Gastrocnemius medialis (tissue), 4 donors: ENCODE data around the gene NPAS3. TPM values are rescaled to one million over a fixed set of nuclear protein-coding genes. Genes with fewer than 3 reads are reported as not detected.
A peak's percentile ranks its signal among the peaks of the same experiment; 100 is the strongest.

Source experiments
- ATAC-seq, 2 donors: fragments of 150-250 bp; one replicate each; pipeline ENCODE4 v1.9.1; 2016
- DNase-seq, 2 donors: peaks; one replicate each; pipeline ENCODE4 v3.0.0-alpha.2; 2019
- H3K27ac ChIP-seq, 4 donors: fragments of 200-600 bp; sonication (generic); 1 replicate in 1 of 4; 2 replicates in 3 of 4; pipeline ENCODE4 v1.5.1; 2016 to 2018; ENCODE audit warnings: mild to moderate bottlenecking in 2 of 4, moderate library complexity in 1 of 4
- H3K27me3 ChIP-seq, 3 donors: fragments of 200-600 bp; sonication (generic) in 2 of 3; 1 replicate in 1 of 3; 2 replicates in 2 of 3; pipeline versions ENCODE4 v1.5.1 to v1.6.0; 2016 to 2019; ENCODE audit warnings: mild to moderate bottlenecking in 1 of 3, moderate library complexity in 1 of 3
- H3K36me3 ChIP-seq, 2 donors: fragments of 200-600 bp; sonication (generic) in 1 of 2; one replicate each; pipeline ENCODE4 v1.5.1; 2017 to 2018
- H3K4me1 ChIP-seq, 2 donors: fragments of 200-600 bp; sonication (generic) in 1 of 2; one replicate each; pipeline ENCODE4 v1.5.1; 2016 to 2017; ENCODE audit warnings: mild to moderate bottlenecking in 2 of 2
- H3K4me3 ChIP-seq, 4 donors: fragments of 200-600 bp; sonication (generic) in 3 of 4; 1 replicate in 1 of 4; 2 replicates in 3 of 4; pipeline ENCODE4 v1.5.1; 2016 to 2019; ENCODE audit warnings: mild to moderate bottlenecking in 2 of 4
- H3K9me3 ChIP-seq, 3 donors: fragments of 200-600 bp; sonication (generic) in 2 of 3; 1 replicate in 1 of 3; 2 replicates in 2 of 3; pipeline ENCODE4 v1.5.1; 2016 to 2019
- POLR2A ChIP-seq, 2 donors: fragments of 450-650 bp; IDR thresholded peaks; one replicate each; pipeline ENCODE4 v1.6.1; 2017; ENCODE audit warnings: antibody characterized with exemption in 2 of 2, mild to moderate bottlenecking in 2 of 2, moderate library complexity in 2 of 2
- in situ Hi-C, 4 donors: fragments of 200-750 bp; cut with MboI; loops; one replicate each; pipeline versions ENCODE4 v1.15.0 to v1.8.0; 2017; ENCODE audit warnings: low sequenced_read_pairs in 4 of 4
- intact Hi-C: fragments of 100-400 bp; cut with DNase I; formaldehyde crosslinking; loops from one replicate; pipeline ENCODE4 v1.15.1; 2023; ENCODE audit warnings: low total_unique reads
- total RNA-seq, 4 donors: library from RNA; depleted of rRNA; stranded (reverse); fragments of >200 nt; gene quantifications; one replicate each; pipeline versions ENCODE4 v1.1.0 to v1.2.3, GENCODE V29; 2016
- TF ChIP-seq, protein P1 (sequence below), 5 experiments: fragments of 450-650 bp in 3 of 5; fragments of 200-600 bp in 2 of 5; sonication (generic) in 2 of 5; IDR thresholded peaks in 4 of 5; conservative IDR thresholded peaks in 1 of 5; 1 replicate in 4 of 5; 2 replicates in 1 of 5; pipeline ENCODE4 v1.5.1; 2016 to 2019; ENCODE audit warnings: antibody characterized with exemption in 5 of 5, mild to moderate bottlenecking in 3 of 5, moderate library complexity in 3 of 5

Gene NPAS3
- total RNA-seq, 4 donors from 2014 or later, result 0.82 to 1.00 TPM; not detected in 2

GRCh38 chr14:33432407-33433023, 493.8 kb downstream of the NPAS3 start:
- no peaks in the 10 kb centered on the region for H3K9me3 ChIP-seq
- H3K36me3 ChIP-seq, result no peaks in the 10 kb centered on the region
- no peak for DNase-seq
- H3K27ac ChIP-seq, result no peak overlapping the region
- TF ChIP-seq, protein P1, sequence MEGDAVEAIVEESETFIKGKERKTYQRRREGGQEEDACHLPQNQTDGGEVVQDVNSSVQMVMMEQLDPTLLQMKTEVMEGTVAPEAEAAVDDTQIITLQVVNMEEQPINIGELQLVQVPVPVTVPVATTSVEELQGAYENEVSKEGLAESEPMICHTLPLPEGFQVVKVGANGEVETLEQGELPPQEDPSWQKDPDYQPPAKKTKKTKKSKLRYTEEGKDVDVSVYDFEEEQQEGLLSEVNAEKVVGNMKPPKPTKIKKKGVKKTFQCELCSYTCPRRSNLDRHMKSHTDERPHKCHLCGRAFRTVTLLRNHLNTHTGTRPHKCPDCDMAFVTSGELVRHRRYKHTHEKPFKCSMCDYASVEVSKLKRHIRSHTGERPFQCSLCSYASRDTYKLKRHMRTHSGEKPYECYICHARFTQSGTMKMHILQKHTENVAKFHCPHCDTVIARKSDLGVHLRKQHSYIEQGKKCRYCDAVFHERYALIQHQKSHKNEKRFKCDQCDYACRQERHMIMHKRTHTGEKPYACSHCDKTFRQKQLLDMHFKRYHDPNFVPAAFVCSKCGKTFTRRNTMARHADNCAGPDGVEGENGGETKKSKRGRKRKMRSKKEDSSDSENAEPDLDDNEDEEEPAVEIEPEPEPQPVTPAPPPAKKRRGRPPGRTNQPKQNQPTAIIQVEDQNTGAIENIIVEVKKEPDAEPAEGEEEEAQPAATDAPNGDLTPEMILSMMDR (IDR thresholded peaks at IDR 0.05 in 4 of 5, conservative IDR thresholded peaks at IDR 0.05 in 1 of 5), result peak in 1 of 5 experiments; percentile 20
- no peak for TF ChIP-seq POLR2A (IDR thresholded peaks at IDR 0.05)
- in situ Hi-C loops, result loop anchor here in 1 of 4 donors (25.0 kb wide), 1 partner anchor 845 kb away; no protein-coding TSS in a partner anchor
- H3K27me3 ChIP-seq, result no peaks in the 10 kb centered on the region
- no peak for ATAC-seq
- no peak overlapping the region for H3K4me3 ChIP-seq
- H3K4me1 ChIP-seq, result no peaks in the 10 kb centered on the region
- intact Hi-C loops, result no loop called here

- no peak for ATAC-seq
- intact Hi-C loops (no loop called here), in situ Hi-C loops (loop anchor here in 1 of 4 donors (25.0 kb wide), 1 partner anchor 846 kb away; no protein-coding TSS in a partner anchor)
- no peaks in the 10 kb centered on the region for H3K36me3 ChIP-seq
- H3K4me3 ChIP-seq, result no peak overlapping the region
- H3K9me3 ChIP-seq, result no peaks in the 10 kb centered on the region
- TF ChIP-seq, protein P1 (IDR thresholded peaks at IDR 0.05 in 4 of 5, conservative IDR thresholded peaks at IDR 0.05 in 1 of 5), result no peak
- TF ChIP-seq POLR2A (IDR thresholded peaks at IDR 0.05), result no peak
- no peak for DNase-seq
- H3K4me1 ChIP-seq, result no peaks in the 10 kb centered on the region
- H3K27me3 ChIP-seq, result no peaks in the 10 kb centered on the region
- no peak overlapping the region for H3K27ac ChIP-seq
Measured at GRCh38 chr14:33433396-33433795, 494.7 kb downstream of the NPAS3 start.

DNA sequence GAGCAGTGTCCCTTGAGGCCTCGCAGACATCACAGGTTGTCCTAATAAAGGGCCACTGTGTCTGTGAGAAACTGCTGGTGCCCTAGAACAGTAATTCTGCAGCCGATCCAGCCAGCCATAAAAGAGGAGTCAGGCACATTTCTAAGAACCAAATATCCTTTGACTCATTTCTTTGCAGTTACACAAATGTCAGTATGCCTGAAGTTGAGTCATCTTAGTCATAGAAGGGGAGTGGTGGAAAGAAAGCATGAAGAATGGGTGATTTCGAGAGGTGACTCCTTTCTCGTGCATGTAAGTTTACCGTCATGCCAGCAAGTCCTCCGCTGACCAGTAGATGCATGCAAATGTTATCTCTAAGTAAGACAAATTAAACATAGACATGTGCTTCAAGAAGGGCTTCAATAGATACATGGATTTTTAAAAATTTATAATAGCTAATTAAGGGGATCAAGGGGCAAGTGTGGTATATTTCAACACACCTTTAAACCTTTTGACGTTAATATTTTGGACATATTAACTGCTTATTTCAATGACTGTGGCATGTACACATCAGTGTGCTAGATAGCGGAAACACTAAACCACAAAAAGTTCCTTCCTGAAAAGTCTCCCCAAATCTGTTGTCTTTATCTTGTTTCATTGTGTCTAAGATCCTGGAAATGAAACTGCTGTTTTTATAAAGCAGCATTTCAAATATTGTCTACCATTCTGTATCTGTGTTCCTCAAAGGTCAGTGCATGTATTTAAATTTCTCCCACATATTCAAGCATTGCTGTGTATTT, 497.4 kb downstream of the NPAS3 start:
- no peak overlapping the region for H3K4me3 ChIP-seq
- TF ChIP-seq POLR2A (IDR thresholded peaks at IDR 0.05), result no peak
- TF ChIP-seq, protein P1 (IDR thresholded peaks at IDR 0.05 in 4 of 5, conservative IDR thresholded peaks at IDR 0.05 in 1 of 5), result no peak
- no peaks in the 10 kb centered on the region for H3K9me3 ChIP-seq
- no peaks in the 10 kb centered on the region for H3K27me3 ChIP-seq
- DNase-seq, result no peak
- H3K27ac ChIP-seq, result no peak overlapping the region
- in situ Hi-C loops, result loop anchor here in 1 of 4 donors (25.0 kb wide), 1 partner anchor 849 kb away; no protein-coding TSS in a partner anchor
- no peaks in the 10 kb centered on the region for H3K4me1 ChIP-seq
- no peak for ATAC-seq
- H3K36me3 ChIP-seq, result no peaks in the 10 kb centered on the region
- intact Hi-C loops, result no loop called here

DNA sequence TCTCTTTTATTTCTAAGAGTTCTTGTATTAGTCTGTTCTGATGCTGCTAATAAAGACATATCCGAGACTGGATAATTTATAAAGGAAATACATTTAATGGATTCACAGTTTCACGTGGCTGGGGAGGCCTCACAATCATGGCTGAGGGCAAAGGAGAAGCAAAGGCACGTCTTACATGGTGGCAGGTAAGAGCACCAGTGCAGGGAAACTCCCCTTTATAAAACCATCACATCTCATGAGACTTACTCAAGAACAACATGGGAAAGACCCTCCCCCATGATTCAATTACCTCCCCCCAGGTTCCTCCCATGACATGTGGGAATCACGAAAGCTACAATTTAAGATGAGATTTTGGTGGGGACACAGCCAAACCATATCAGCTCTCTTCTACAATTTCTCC, 503.0 kb downstream of the NPAS3 start:
- H3K9me3 ChIP-seq, result no peaks in the 10 kb centered on the region
- in situ Hi-C loops, result loop anchor here in 1 of 4 donors (25.0 kb wide), 1 partner anchor 854 kb away; no protein-coding TSS in a partner anchor
- ATAC-seq, result no peak

More for the DNA sequence above, 503.0 kb downstream of the NPAS3 start:
- Histone ChIP-seq H3K27me3 (no peaks in the 10 kb centered on the region), H3K4me3 (no peak overlapping the region), H3K27ac (no peak overlapping the region), H3K4me1 (no peaks in the 10 kb centered on the region), H3K36me3 (no peaks in the 10 kb centered on the region)
- TF ChIP-seq POLR2A (IDR thresholded peaks at IDR 0.05), result no peak
- TF ChIP-seq, protein P1 (IDR thresholded peaks at IDR 0.05 in 4 of 5, conservative IDR thresholded peaks at IDR 0.05 in 1 of 5), result no peak
- intact Hi-C loops, result no loop called here
- DNase-seq, result no peak
